Measurements from ENCODE around the gene SMDT1. TPM values are rescaled to one million over a fixed set of nuclear protein-coding genes. Genes with fewer than 3 reads are reported as not detected.

Gene SMDT1
- total and polyA plus RNA-seq, 9 of the 15 experiments (the other 6 are each of a cell fraction or from before 2014, with no cell fraction given) = 7.9 to 65.2 (median 14.3) TPM

GRCh38 chr22:42116848-42117424, 37.4 kb downstream of the SMDT1 start:
- Histone ChIP-seq H3K4me1 (replicated peaks in 1 of 2; ENCODE audit: control insufficient read depth in 2 of 2, insufficient read depth in 2 of 2, low read length in 2 of 2) (peaks cover 4 to 6% of the 10 kb centered on the region in 2 experiments; a peak in 4 of 5 replicates), H3K4me2 (ENCODE audit: insufficient read depth, low read length) (no peak overlapping the region), H3K4me3 (no peak overlapping the region), H3K36me3 (ENCODE audit: control insufficient read depth, insufficient read depth, low read length) (no peaks in the 10 kb centered on the region), H3K27ac (ENCODE audit: extremely low read depth, low read depth, low read length) (no peak overlapping the region), H3K27me3 (ENCODE audit: control insufficient read depth in 2 of 2, insufficient read depth in 2 of 2, low read length in 2 of 2) (no peaks in the 10 kb centered on the region), H3K9me3 (replicated peaks; ENCODE audit: control insufficient read depth, insufficient read depth, low read depth, low read length) (peaks cover 8% of the 10 kb centered on the region), H3K79me2 (ENCODE audit: control insufficient read depth, insufficient read depth, low read length) (no peaks in the 10 kb centered on the region), H4K20me1 (replicated peaks; ENCODE audit: control insufficient read depth, insufficient read depth, low read length) (no peaks in the 10 kb centered on the region), H3K9ac (ENCODE audit: insufficient read depth in 1 of 2, low read depth in 2 of 2, low read length in 2 of 2) (no peak overlapping the region), H2AFZ (ENCODE audit: low read depth, low read length) (no peak overlapping the region), H3K9me1 (ENCODE audit: control insufficient read depth, insufficient read depth, low read length) (no peaks in the 10 kb centered on the region)
- FAIRE-seq (no peak), ATAC-seq (no peak), DNase-seq (ENCODE audit: extremely low read depth in 1 of 4, low spot score in 3 of 4) (no peak)
- ChIA-PET CTCF (ENCODE audit: low intra/inter-chr PET ratio) (no interaction called here), POLR2A (no interaction called here)
- no peak for TF ChIP-seq FOS (IDR thresholded peaks at IDR 0.05; ENCODE audit: extremely low read depth, insufficient read length)
- no peak for TF ChIP-seq SP2 (IDR thresholded peaks at IDR 0.05; ENCODE audit: extremely low read depth, low read depth, low read length, poor library complexity, severe bottlenecking)
- TF ChIP-seq ZNF280B (CRISPR knock-in tag; IDR thresholded peaks at IDR 0.05) = no peak
- TF ChIP-seq ZBTB33 (CRISPR knock-in tag; IDR thresholded peaks at IDR 0.05) = no peak
- BruUV-seq (replicated peaks) = no TSS peak
- intact Hi-C loops (cut with micrococcal nuclease) (loop anchor here (10.0 kb wide), 1 partner anchor 152 kb away; the partner anchor contains the start of gene SEPTIN3), in situ Hi-C loops (cut with MboI) (no loop called here)
- 72% methylated on average over 4 of the region's 4 CpGs for whole genome bisulfite sequencing (ENCODE audit: insufficient coverage, low coverage, missing lambda C conversion rate)

Data from K562 (cell line).